AG09319 (cell line): ENCODE measurements around the gene GRIP1.

Source experiments
- DNase-seq: peaks from one replicate; pipeline ENCODE4 v3.0.0-alpha.2; 2010; ENCODE audit warnings: low read depth; ENCODE audit errors: extremely low read depth
- CTCF ChIP-seq: IDR thresholded peaks from 2 replicates; pipeline ENCODE4 v1.5.1; 2011; ENCODE audit warnings: low read depth, mild to moderate bottlenecking, inconsistent platforms, low read length, moderate library complexity

GRIP1 gene

GRCh38 chr12:66612090-66612775 lies 66.6 kb downstream of the GRIP1 start:
- TF ChIP-seq CTCF = no peak
- DNase-seq = no peak

- no peak for DNase-seq
- no peak for TF ChIP-seq CTCF
Measured at GRCh38 chr12:66607147-66607546, 71.7 kb downstream of the GRIP1 start.

GRCh38 chr12:66605293-66605692 lies 73.6 kb downstream of the GRIP1 start:
- no peak for TF ChIP-seq CTCF
- DNase-seq = no peak

GRCh38 chr12:66603981-66604479 lies 74.8 kb downstream of the GRIP1 start:
- no peak for TF ChIP-seq CTCF
- no peak for DNase-seq

GRCh38 chr12:66603461-66603860 lies 75.4 kb downstream of the GRIP1 start:
- no peak for TF ChIP-seq CTCF
- DNase-seq = no peak

GRCh38 chr12:66602483-66603143 lies 76.3 kb downstream of the GRIP1 start:
- DNase-seq = no peak
- TF ChIP-seq CTCF = no peak

GRCh38 chr12:66600903-66601302 lies 78.0 kb downstream of the GRIP1 start:
- TF ChIP-seq CTCF = no peak
- no peak for DNase-seq
